H4 (cell line): ENCODE results near the gene PREX1. TPM values are rescaled to one million over a fixed set of nuclear protein-coding genes. Genes with fewer than 3 reads are reported as not detected.
"Not testable (repeated sequence)": the region's sequence is repeated elsewhere in the genome, so short reads cannot be mapped to it uniquely, and the experiment has no call there.

Experiments
- DNase-seq: peaks from one replicate; pipeline ENCODE4 v3.0.0-alpha.2; 2015; ENCODE audit warnings: low spot score
- total RNA-seq: library from RNA; depleted of rRNA; stranded (reverse); fragments of >200 nt; shearing (Covaris generic); gene quantifications from 2 replicates; pipeline ENCODE4 v1.2.3, GENCODE V29; 2014

The PREX1 gene
- total RNA-seq, 1 experiment from 2014 or later: 3.1 TPM

DNA sequence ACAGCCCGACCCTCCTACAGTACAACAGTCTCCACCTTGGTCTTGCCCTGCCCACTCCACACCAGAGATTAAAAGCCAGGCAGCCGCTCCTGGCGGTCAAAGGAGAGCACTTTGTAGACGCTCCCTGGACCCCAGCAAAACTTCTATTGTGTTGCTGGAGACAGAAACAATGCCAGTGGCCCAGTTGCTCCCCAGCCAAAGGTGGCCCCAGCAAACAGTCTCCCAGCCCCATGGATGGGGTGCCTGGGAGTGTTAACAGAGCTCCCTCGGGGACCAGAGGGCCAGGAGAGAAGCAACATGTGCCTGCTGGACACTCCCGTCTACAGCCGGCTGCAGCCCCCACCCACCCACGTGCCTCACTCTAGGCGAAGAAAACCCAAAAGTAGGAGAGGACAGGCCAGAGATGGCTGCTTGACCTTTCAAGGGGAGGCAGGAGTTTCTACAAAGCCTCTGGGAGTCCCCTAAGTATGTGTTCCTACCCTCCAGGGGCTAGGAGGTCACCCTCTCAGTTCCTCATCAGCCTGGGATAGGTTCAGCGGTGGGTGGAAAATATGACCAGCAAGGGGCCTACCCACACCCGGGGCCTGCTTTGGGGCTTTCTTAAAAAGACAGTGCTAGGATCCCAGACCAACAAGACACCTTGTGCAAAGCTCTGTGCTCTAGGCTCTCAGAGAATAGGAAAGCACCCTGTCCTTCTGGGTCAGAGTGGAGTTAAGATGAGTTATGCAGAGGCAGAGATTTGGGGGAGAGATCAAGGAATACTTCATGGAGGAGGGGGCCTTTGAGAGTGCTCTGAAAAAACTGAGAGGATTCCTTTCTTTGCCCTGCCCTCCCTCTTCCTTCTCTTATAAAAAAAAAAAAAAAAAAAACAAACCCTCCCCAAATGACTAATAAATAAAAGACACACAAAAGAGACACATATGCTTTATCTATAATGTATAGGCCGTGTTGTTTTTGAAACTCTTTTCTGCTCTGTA, 19.0 kb upstream of the PREX1 start:
- DNase-seq: no peak

DNA sequence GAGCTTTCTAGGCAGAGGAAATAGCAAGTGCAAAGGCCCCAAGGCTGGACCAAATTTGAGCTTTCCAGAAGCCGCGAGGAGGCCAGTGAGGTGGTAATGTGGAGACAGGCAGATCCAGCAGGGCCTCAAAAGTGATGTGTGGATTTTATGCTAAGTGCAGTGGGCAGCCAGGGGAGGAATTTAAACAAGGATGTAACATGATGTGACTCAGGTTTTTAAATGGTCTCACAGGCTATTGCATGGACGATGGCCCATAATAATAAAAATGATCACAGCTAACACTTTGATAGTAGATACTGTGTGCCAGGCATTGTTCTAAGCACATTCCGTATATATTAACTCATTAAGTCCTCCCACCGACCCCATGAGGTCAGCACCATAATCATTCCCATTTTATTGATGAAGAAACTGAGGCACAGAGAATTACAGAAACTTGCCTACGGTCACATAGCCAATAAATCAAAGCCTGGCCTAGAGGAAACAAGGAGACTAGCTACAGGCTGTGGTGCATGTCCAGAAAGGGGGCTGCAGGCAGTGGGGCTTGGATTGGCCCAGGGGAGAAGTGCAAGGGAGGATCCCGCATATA, 18.0 kb upstream of the PREX1 start:
- no peak for DNase-seq

GRCh38 chr20:48844996-48845395, 17.2 kb upstream of the PREX1 start:
- DNase-seq: no peak

DNA sequence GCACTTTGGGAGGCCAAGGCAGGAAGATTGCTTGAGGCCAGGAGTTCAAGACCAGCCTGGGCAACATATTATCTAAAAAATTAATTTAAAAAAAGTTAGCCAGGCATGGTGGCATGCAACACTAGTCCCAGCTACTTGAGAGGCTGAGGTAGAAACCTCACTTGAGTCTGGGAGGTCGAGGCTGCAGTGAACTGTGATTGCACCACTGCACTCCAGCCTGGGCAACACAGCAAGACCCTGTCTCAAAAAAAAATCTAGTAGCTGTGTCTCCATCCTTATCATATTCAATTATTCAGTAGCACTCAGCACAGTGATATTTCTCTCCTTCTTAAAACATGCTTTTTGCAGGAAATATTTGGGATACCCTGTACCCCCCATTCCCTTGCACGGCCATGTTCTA, 16.1 kb upstream of the PREX1 start:
- DNase-seq: not testable (repeated sequence)

- no peak for DNase-seq
Measured at GRCh38 chr20:48843057-48843806, 15.4 kb upstream of the PREX1 start.

- DNase-seq: peak; percentile 60
Measured at GRCh38 chr20:48841875-48842529, 14.2 kb upstream of the PREX1 start.

GRCh38 chr20:48841196-48841874, 13.5 kb upstream of the PREX1 start:
- no peak for DNase-seq

DNA sequence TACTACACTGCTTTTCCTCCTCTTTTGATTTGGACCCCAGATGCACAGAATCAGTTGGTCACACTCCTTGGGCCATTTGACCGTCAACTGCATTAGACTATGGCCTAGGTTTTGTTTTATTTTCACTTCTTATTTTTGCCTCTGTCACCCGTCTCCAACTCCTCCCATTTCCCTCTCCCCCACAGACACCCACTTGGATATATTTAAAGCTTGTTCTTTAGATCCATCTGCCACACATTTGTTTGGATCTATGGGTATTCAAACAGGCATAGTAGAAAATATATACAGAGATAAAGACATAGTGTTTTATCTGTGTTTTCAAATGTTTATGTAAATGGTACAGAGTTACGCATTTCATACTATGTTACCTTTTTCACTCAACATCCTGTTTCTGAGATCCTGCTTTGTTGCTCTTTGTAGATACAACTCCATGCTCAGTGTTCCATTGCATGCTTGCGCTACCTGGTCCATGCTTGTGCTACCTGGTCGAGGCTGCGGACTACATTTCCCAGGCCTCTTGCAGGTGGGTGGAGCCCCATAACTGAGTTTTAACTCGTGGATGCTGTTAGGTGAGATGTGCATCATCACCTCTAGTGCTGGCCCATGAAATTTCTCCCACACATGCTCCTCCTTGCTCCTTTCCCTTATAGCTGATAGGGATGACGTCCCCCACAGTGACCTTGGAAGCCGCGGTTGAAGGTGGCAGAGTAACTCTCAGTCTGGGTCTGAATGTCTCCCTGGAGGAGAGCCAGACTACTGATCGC, 11.5 kb upstream of the PREX1 start:
- DNase-seq: no peak

DNA sequence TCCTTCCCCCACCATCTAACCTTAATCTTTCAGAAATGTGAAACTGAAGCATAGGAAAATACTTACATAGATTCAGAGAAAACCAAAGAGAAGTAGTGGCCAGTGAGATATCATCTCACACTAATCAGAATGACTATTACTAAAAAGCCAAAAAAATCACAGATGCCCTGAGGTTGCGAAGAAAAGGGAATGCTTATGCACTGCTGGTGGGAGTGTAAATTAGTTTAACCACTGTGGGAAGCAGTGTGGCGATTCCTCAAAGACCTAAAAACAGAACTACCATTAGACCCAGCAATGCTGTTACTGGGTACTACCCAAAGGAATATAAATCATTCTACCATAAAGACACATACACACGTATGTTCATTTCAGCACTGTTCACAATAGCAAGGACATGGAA, 9.2 kb upstream of the PREX1 start:
- no peak for DNase-seq

GRCh38 chr20:48835390-48835789, 7.6 kb upstream of the PREX1 start:
- DNase-seq: no peak

GRCh38 chr20:48834278-48834677, 6.5 kb upstream of the PREX1 start:
- DNase-seq: no peak

- no peak for DNase-seq
Measured at GRCh38 chr20:48832405-48832730, 4.6 kb upstream of the PREX1 start.

GRCh38 chr20:48831718-48832404, 4.1 kb upstream of the PREX1 start:
- peak; percentile 42 for DNase-seq

DNA sequence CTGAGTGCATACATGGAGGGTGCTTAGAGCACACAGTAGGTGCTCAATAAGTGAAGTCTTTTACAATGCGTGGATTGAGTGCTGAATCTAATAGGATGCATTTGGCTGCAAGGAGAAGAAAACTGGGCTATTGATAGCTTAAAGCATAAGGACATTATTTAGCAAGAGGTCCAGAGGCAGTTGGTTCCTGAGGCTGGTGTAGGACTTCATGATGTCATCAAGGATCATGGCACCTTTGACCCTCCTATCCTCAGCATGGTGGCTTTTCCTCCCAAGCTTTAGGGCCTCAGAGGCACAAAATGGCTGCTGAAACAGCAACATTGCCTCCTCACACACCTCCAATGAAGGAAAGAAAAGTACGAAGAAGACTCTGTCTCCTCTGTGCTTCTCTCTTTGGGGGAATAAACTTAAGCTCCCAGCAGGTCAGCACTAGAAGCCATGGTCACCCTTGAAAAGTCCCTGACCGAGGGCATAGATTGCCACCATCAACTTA, 3.1 kb upstream of the PREX1 start:
- no peak for DNase-seq

- no peak for DNase-seq
Measured at GRCh38 chr20:48829940-48830339, 2.1 kb upstream of the PREX1 start.

- DNase-seq: no peak
Measured at GRCh38 chr20:48828734-48829460, 1.1 kb upstream of the PREX1 start.

DNA sequence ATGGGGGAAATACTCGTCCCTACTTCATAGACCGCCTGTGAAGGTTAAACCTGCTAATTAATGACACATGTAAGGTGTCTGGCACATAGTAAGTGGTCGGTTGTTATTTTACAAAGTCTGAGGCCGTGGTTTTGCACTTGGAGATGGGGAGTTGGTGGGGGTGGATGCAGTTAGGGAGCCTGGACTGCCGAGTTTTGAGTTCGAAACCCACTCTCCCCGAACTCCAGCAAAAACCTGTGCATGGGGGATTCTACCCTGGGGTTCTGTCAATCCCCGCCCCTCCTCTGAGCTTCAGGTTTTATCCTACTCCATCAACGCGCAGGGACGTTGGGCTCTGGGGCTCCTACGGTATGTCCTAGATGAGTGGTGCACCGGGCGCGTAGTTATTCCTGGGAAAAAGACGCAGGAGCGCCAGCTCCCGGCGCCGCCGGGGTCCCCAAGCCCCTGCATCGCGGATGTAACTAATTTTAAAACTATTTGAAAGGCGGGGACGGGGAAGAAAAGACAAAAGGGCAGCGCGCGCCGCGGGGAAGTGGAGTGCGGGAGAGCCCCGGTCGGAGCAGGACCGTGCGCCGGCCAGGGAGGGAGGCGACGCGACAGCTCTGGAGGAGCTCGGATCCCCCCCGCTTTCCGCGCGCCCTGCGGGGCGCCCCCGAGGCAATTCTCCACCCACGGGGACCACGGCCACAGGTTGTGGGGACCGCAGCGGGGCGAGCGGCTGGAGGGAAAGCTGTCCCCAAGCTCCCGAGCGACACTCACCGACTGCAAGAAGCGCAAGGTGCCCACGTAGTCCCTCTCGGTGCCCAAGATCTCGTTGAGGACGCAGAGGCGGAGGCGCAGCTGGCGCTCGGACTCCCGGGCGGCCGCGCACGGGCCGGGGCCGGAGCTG, 672 bp downstream of the PREX1 start:
- DNase-seq: peak; percentile 26

DNA sequence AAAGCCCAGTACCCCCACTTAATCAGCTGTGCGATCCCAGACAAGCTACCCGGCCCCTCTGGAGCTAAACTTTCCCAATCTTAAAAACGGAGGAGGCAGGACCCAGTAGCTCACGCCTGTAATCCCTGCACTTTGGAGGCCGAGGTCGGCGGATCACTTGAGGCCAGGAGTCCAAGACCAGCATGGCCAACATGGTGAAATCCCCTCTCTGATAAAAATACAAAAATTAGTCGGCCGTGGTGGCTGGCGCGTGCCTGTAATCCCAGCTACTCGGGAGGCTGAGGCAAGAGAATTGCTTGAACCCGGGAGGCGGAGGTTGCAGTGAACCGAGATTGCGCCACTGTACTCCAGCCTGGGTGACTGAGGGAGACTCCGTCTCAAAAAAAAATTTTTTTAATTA, 1.3 kb downstream of the PREX1 start:
- not testable (repeated sequence) for DNase-seq
